Uterus (tissue), 2 donors: ENCODE results near the gene ZNF70.

Experiments used
- CTCF ChIP-seq, 4 experiments: fragments of 200-600 bp in 2 of 4; fragments of 450-650 bp in 2 of 4; sonication (generic) in 2 of 4; IDR thresholded peaks; one replicate each; pipeline ENCODE4 v1.5.1; 2016 to 2019; ENCODE audit warnings: antibody characterized with exemption in 4 of 4, mild to moderate bottlenecking in 2 of 4, moderate library complexity in 1 of 4
- POLR2A ChIP-seq, 2 donors: fragments of 450-650 bp; IDR thresholded peaks; one replicate each; pipeline ENCODE4 v1.6.1; 2016; ENCODE audit warnings: antibody characterized with exemption in 2 of 2, mild to moderate bottlenecking in 1 of 2, moderate library complexity in 1 of 2

GRCh38 chr22:23796461-23796860 lies 45.5 kb upstream of the ZNF70 start:
- TF ChIP-seq CTCF (IDR thresholded peaks at IDR 0.05), result no peak
- no peak for TF ChIP-seq POLR2A (IDR thresholded peaks at IDR 0.05)
